Cardiac septum (tissue), 1 donor: Measurements from ENCODE around the gene GTPBP2. TPM values are rescaled to one million over a fixed set of nuclear protein-coding genes. Genes with fewer than 3 reads are reported as not detected.
A peak's percentile ranks its signal among the peaks of the same experiment; 100 is the strongest.
"Not testable (repeated sequence)": the region's sequence is repeated elsewhere in the genome, so short reads cannot be mapped to it uniquely, and the experiment has no call there.

Experiments
- DNase-seq: peaks from one replicate; pipeline ENCODE4 v3.0.0-alpha.2; 2020; ENCODE audit warnings: low spot score
- intact Hi-C: fragments of 100-400 bp; cut with DNase I; formaldehyde crosslinking; loops from one replicate; pipeline ENCODE4 v1.14.0; 2022
- total RNA-seq: library from RNA; stranded (reverse); fragmentation: NEBNext Ultra II Directional; extraction: Animal tissue kit (Norgen Biotek cat#: 25700); gene quantifications from one replicate; pipeline ENCODE4 v1.2.1, GENCODE V29; 2021
- donor health status: DM: no; HTN: no; CAD: no.

Gene GTPBP2
- total RNA-seq, 1 donor from 2014 or later: 27.9 TPM

DNA sequence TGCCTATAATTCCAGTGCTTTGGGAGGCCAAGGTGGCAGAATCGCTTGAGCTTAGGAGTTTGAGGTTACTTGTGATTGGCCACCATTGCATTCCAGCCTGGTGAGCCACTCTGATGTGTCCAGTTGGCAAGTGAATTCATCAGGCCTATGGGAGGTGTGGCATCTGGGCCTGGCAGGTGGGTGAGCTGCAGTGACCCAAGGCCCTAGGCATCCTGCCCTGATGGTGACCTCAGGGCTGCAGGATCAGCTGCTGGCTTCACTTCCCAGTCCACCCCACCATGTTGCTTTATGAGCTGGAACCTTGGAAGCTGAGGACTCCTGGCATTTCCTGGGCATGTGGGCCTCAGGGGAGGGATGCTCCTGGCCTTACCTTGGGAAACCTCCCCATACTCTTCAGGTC lies 36.3 kb upstream of the GTPBP2 start:
- DNase-seq: no peak
- intact Hi-C loops: loop anchor here (5.0 to 10.0 kb wide), 2 partner anchors 57 to 289 kb away; no protein-coding TSS in a partner anchor

GRCh38 chr6:43662948-43663347 lies 33.9 kb upstream of the GTPBP2 start:
- intact Hi-C loops: loop anchor here (10.0 kb wide), 1 partner anchor 292 kb away; no protein-coding TSS in a partner anchor

GRCh38 chr6:43658161-43658560 lies 29.1 kb upstream of the GTPBP2 start:
- DNase-seq: no peak
- intact Hi-C loops: no loop called here

More at GRCh38 chr6:43662948-43663347, 33.9 kb upstream of the GTPBP2 start:
- not testable (repeated sequence) for DNase-seq

DNA sequence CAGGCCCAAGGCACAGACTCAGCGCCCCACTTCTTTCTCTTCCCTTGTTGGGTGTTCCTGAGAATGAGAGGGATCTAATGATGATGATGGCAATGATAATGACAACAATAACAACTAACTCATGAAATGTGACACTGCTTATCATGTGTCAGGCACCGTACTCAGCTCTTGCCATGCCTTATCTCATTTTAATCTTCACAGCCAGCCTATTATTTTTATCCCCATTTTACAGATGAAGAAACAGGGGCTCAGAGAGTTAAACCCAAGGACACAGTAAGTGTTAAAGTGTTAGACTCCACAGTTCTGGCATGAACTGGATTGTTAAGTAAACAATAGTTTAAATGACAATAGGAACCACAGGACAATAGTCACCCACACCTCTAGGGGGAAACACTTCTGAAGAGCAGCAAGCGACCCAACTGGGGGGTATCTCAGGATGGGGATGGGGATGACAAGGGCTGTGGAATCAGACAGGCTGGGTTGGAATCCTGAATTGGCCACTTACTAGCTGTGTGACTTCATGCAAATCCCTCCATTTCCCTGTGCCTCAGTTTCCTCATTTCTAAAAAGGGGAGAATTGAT lies 28.2 kb upstream of the GTPBP2 start:
- no peak for DNase-seq
- intact Hi-C loops: no loop called here

DNA sequence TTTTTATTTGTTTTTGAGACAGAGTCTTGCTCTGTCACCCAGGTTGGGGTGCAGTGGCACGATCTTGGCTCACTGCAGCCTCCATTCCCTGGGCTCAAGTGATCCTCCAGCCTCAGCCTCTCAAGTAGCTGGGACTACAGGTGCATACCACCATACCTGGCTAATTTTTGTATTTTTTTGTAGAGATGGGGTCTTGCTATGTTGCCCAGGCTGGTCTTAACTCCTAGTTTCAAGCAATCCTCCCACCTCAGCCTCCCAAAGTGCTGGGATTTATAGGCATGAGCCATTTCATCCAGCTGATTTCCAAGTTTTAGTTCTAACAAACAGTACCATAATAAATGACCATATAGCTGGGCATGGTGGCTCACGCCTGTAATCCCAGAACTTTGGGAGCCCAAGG lies 23.8 kb upstream of the GTPBP2 start:
- intact Hi-C loops, DNase-seq: not testable (repeated sequence)

DNA sequence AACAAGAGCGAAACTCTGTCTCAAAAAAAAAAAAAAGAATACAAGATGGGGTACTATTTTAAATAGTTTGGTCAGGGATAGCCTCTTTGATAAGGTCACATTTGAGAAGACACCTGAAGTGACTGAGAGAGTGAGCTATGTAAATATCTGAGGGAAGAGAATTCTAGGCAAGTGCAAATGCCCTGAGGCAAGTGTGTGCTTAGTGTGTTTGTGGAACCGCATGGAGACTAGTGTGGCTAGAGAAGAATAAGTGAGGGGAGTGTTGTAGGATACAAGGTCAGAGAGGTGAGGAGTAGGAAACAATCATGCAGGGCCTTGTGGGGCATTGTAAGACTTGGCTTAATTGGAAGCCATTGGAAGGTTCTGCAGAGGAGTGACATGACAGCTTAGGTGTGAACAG lies 19.2 kb upstream of the GTPBP2 start:
- intact Hi-C loops: no loop called here
- no peak for DNase-seq

GRCh38 chr6:43647613-43648012 lies 18.5 kb upstream of the GTPBP2 start:
- DNase-seq: no peak
- intact Hi-C loops: no loop called here

DNA sequence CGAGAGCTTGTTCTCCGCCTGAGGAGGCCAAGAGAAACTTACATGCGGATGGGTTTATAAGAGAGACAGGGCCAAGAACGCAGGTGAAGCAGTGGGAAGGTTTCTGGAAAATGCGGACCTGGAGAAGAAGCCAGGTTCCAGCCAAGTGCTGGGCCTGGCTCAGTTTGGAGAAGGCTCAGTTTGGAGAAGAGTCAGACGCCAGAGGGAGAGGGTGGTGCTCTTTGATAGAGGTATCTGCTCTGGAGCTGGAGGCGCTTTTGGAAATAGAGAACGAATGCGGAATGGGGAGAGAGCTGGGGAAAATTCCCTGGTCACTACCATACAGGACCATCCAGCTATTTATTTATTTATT lies 16.5 kb upstream of the GTPBP2 start:
- intact Hi-C loops: no loop called here

DNA sequence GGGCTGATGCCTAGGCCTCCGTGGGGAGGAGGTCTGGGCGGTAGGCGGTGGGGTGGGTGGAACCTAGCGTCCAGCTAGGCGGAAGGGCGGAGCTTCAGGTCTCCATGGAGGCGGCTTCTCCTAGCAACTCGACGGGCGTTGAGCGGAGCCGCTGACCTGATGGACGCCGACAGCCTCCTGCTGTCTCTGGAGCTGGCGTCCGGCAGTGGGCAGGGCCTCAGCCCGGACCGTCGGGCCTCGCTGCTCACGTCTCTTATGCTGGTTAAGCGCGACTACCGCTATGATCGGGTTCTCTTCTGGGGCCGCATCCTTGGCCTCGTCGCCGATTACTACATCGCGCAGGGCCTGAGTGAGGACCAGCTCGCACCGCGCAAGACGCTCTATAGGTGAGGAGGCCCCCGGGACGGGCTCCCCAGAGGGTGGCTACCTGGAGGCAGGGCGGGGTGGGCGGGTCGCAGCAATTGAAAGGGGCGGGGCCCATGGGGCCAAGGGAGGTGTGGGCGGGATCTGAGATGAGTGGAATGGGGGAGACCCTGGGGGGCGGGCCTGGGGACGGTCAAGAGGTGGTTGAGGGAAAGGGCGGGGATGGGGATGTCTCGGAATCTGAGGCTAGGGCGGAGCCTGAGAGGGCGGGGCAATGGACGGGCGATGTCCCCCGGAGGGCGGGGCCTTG lies 16.0 kb upstream of the GTPBP2 start, which contains the start of gene RSPH9:
TSS of gene RSPH9 (plus strand) at position 97 of the 673 bp plus-strand sequence. CDS start at position 160, 63 bp downstream.
- intact Hi-C loops: no loop called here
- peak; percentile 87 for DNase-seq

More for the DNA sequence above, 16.5 kb upstream of the GTPBP2 start:
- DNase-seq: no peak

DNA sequence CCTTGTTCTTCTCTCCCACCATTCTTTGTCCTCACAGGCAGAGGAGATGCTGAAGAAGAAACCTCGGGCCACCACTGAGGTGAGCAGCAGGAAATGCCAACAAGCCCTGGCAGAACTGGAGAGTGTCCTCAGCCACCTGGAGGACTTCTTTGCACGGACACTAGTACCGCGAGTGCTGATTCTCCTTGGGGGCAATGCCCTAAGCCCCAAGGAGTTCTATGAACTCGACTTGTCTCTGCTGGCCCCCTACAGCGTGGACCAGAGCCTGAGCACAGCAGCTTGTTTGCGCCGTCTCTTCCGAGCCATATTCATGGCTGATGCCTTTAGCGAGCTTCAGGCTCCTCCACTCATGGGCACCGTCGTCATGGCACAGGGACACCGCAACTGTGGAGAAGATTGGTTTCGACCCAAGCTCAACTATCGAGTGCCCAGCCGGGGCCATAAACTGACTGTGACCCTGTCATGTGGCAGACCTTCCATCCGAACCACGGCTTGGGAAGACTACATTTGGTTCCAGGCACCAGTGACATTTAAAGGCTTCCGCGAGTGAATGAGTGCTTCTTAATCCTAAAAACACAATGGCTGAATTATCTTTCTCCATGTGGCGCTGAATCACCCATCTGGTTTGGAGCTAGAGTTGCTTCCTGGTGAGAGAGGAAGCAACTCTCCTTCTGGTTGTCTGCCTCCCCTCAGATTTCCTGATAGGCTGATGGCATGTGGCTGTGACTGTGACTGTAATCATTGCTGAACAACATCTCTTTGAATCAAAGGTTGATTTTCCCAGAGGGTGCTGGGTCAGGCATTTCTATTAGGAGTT lies 11.1 kb upstream of the GTPBP2 start:
- intact Hi-C loops: no loop called here
- no peak for DNase-seq

DNA sequence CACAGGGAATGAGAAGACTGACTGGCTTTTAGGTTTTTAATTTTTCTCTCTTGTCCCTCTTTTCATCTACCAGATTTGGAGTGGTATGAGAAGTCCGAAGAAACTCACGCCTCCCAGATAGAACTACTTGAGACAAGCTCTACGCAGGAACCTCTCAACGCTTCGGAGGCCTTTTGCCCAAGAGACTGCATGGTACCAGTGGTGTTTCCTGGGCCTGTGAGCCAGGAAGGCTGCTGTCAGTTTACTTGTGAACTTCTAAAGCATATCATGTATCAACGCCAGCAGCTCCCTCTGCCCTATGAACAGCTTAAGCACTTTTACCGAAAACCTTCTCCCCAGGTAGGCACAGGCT lies 7.2 kb upstream of the GTPBP2 start:
- DNase-seq: no peak
- intact Hi-C loops: no loop called here

DNA sequence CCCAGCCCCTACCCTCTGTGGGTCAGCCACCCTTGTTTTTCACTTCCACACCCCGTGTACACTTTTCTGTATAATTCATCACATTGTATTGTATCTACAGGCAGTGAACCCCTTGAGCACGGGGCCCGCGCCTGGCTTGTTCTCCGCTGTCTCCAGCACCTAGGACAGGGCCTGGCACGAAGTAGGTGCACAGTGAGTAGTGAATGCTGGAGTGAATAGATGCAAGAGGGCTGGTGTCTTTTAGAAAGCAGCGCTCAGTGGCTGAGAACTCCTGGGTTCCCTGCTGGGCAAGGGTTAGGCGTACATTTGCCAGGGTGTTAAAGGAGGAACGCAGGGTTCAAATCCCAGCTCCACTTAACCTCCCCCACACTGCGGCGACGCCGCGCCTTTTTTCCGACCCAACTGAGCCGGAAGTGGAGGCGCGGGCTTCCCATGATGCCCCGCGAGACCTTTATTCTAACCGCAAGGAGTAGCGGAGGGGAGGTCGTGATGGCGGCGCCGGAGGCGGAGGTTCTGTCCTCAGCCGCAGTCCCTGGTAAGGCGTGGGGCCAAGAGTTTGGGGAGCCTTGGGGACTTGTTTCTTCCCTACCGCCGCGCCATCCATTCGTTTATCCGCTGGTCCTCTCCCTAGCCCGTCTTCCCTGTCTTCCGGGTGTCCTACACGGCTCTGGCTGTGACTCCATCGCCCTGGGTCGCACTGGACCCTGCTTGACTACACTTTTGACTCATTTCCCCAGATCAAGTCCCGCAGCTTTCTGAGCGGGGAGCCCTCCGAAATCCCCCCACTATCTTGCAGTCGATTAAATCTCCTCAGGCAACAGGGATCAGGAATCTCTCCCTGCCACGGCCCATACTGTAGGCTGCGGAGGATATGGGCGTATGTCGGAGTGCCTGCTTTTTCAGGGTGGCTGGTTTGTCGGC lies 6.6 kb upstream of the GTPBP2 start, which contains the start of gene MAD2L1BP:
TSS of gene MAD2L1BP (plus strand) at position 454 of the 921 bp plus-strand sequence. CDS start at position 490, 36 bp downstream.
- intact Hi-C loops: no loop called here
- peak; percentile 94 for DNase-seq

DNA sequence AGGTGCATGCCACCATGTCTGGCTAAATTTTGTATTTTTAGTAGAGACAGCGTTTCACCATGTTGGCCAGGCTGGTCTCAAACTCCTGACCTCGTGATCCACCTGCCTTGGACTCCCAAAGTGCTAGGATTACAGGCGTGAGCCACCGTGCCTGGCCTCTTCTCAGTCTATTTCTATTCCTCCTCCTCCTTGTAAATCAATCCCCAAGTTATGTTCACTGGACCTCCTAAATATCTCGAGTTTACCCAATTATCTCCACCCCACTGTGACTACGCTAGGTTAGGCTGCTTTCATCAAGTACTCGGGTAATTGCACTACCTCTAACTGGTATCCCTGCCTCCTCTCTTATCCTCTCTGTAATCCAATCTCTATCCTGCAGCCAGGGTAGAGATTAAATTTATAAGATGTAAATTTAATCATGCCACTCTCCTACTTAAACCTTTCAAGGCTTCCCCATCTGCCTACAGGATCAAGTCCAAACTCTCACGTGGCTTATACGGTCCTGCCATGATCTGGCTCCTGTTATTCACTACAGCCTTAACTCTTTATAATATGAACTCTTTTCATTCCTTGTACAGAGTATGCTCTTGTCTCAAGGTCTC lies 5.7 kb upstream of the GTPBP2 start:
- DNase-seq: no peak
- intact Hi-C loops: no loop called here

DNA sequence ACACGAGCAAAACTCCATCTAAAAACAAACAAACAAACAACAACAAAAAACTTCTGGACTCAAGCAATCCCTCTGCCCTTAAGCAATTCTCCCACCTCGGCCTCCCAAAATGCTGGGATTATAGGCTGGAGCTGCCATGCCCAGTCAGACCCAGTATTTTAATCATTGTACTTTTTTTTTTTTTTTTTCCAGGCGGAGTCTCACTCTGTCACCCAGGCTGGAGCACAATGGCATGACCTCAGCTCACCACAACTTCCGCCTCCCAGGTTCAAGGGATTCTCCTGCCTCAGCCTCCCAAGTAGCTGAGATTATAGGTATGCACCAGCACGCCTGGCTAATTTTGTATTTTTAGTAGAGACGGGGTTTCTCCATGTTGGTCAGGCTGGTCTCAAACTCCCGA lies 3.9 kb upstream of the GTPBP2 start:
- intact Hi-C loops, DNase-seq: not testable (repeated sequence)

- intact Hi-C loops: no loop called here
- peak; percentile 61 for DNase-seq
Observed at GRCh38 chr6:43630980-43631619, 2.0 kb upstream of the GTPBP2 start.

DNA sequence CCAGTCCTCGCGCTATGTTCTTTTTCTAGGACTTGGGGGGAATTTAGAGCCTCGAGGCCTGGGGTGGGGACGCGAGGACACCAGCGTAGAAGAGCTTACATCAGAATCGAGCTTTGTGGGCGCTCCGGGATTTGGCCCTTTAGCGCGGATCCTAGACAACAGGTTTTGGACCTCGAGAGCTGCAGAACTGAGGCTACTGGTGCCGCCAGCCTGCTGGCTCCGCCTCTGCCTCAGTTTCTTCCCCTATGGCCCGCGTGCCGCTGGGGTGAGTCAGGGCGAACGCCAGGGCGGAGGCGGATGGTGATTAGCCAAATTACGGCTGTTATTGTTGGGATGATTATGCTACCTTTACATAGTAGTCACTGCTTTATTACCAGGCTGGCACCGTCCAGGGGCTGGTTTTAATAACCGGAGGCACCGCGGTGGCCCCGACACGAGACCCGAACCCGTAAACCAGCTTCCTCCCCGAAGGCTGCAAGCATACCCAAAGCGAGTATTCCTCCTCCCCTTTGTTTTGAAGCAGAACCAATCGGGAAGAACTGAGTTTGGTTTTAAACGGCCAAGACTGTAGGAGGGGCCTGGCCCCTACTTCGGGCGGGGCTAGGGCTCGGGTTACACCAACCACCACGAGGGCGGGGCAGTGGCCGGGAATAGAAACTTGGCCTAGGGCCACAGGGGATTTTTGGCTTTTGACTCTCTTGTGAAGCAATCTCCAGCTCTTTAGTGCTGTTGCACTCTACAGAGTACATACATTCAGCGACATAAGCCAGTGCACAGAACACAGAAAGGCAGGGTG lies 639 bp upstream of the GTPBP2 start:
- DNase-seq: peak; percentile 97
- intact Hi-C loops: no loop called here

DNA sequence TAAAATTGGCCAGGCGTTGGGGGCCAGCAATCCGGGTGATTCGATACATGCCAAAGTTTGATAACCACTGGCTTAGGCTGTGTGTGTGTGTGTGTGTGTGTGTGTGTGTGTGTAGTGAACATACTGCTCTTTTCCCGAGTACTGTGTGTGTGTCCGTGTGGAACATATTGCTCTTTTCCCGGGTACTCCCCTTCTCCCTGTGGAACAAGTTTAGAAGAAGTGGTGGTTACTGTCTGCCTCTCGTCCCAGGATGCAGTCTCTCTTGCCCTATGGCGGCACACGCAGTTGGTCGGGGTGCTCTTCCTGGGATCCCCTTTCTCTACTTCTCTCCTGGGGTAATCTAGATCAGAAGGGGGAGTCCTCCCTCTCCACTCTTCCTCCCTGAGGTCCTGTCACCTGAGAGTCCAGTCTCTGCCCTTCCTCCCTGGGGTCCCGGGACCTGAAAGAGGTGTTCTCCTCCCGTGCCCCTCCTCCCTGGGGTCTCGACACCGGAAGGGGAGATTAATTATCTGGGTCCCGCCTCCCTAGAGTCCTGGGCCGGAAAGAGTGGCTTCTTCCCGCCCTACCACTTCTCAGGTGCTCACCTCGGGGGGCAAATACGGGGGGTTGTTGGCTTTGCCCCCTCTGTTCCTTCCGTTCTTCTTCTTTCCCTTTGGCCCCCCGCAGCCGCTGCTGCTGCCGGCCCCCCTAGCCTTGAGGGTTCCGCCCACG lies 516 bp downstream of the GTPBP2 start:
- peak; percentile 76 for DNase-seq
- intact Hi-C loops: no loop called here
